ENCODE results near the gene FMNL2. TPM values are rescaled to one million over a fixed set of nuclear protein-coding genes. Genes with fewer than 3 reads are reported as not detected.
A peak's percentile ranks its signal among the peaks of the same experiment; 100 is the strongest.

The FMNL2 gene
- total RNA-seq, 2 experiments from 2014 or later: 0.46 to 0.64 TPM

- peaks cover 2% of the 10 kb centered on the region for H3K4me1 Mint-ChIP-seq
- no peak for DNase-seq
- no peak overlapping the region for H3K27ac Mint-ChIP-seq
- ChIA-PET POLR2A (no interaction called here), CTCF (interaction anchor here (1.0 to 1.4 kb wide), 2 partner anchors 18 to 45 kb away, joined by 3 to 4 read pairs; no protein-coding TSS in a partner anchor)
- no peaks in the 10 kb centered on the region for H3K36me3 Mint-ChIP-seq (ENCODE audit: low read depth)
- no peaks in the 10 kb centered on the region for H3K9me3 Mint-ChIP-seq
- H3K4me3 Mint-ChIP-seq: no peak overlapping the region
- H3K27me3 Mint-ChIP-seq: no peaks in the 10 kb centered on the region
Observed at GRCh38 chr2:152618193-152618564, 283.2 kb downstream of the FMNL2 start.

GRCh38 chr2:152620208-152620607 lies 285.2 kb downstream of the FMNL2 start:
- H3K27ac Mint-ChIP-seq: no peak overlapping the region
- no peak overlapping the region for H3K4me3 Mint-ChIP-seq
- CTCF ChIA-PET: no interaction called here

GRCh38 chr2:152620985-152621384 lies 286.0 kb downstream of the FMNL2 start:
- ChIA-PET POLR2A (no interaction called here), CTCF (interaction anchor here (0.5 kb wide), 1 partner anchor 439 kb away, joined by 5 read pairs; no protein-coding TSS in a partner anchor)
- no peaks in the 10 kb centered on the region for H3K9me3 Mint-ChIP-seq
- H3K4me1 Mint-ChIP-seq: no peaks in the 10 kb centered on the region
- no peaks in the 10 kb centered on the region for H3K36me3 Mint-ChIP-seq (ENCODE audit: low read depth)
- no peaks in the 10 kb centered on the region for H3K27me3 Mint-ChIP-seq
- no peak for DNase-seq
- no peak overlapping the region for H3K4me3 Mint-ChIP-seq
- H3K27ac Mint-ChIP-seq: no peak overlapping the region

More at GRCh38 chr2:152620208-152620607, 285.2 kb downstream of the FMNL2 start:
- no peaks in the 10 kb centered on the region for H3K9me3 Mint-ChIP-seq
- H3K36me3 Mint-ChIP-seq (ENCODE audit: low read depth): no peaks in the 10 kb centered on the region
- POLR2A ChIA-PET: no interaction called here
- no peaks in the 10 kb centered on the region for H3K27me3 Mint-ChIP-seq
- no peak for DNase-seq
- no peaks in the 10 kb centered on the region for H3K4me1 Mint-ChIP-seq

GRCh38 chr2:152622219-152622618 lies 287.2 kb downstream of the FMNL2 start:
- Mint-ChIP-seq H3K4me3 (no peak overlapping the region), H3K4me1 (no peaks in the 10 kb centered on the region), H3K36me3 (ENCODE audit: low read depth) (no peaks in the 10 kb centered on the region), H3K9me3 (no peaks in the 10 kb centered on the region), H3K27me3 (no peaks in the 10 kb centered on the region), H3K27ac (no peak overlapping the region)
- CTCF ChIA-PET: interaction anchor here (1.0 kb wide), 1 partner anchor 13 kb away, joined by 3 read pairs; no protein-coding TSS in a partner anchor
- DNase-seq: no peak
- POLR2A ChIA-PET: no interaction called here

- DNase-seq: no peak
Observed at GRCh38 chr2:152623076-152623740, 288.2 kb downstream of the FMNL2 start.

GRCh38 chr2:152623775-152624174 lies 288.8 kb downstream of the FMNL2 start:
- Mint-ChIP-seq H3K27ac (no peak overlapping the region), H3K4me1 (peaks cover 3% of the 10 kb centered on the region), H3K27me3 (peaks cover 3% of the 10 kb centered on the region), H3K36me3 (ENCODE audit: low read depth) (no peaks in the 10 kb centered on the region), H3K9me3 (no peaks in the 10 kb centered on the region), H3K4me3 (no peak overlapping the region)
- POLR2A ChIA-PET: no interaction called here
- CTCF ChIA-PET: no interaction called here
- no peak for DNase-seq

More at GRCh38 chr2:152623076-152623740, 288.2 kb downstream of the FMNL2 start:
- H3K36me3 Mint-ChIP-seq (ENCODE audit: low read depth): no peaks in the 10 kb centered on the region
- POLR2A ChIA-PET: no interaction called here
- CTCF ChIA-PET: interaction anchor here (0.6 kb wide), 1 partner anchor 23 kb away, joined by 4 read pairs; no protein-coding TSS in a partner anchor
- no peak overlapping the region for H3K4me3 Mint-ChIP-seq
- peaks cover 3% of the 10 kb centered on the region for H3K27me3 Mint-ChIP-seq
- peaks cover 2% of the 10 kb centered on the region for H3K4me1 Mint-ChIP-seq
- H3K27ac Mint-ChIP-seq: no peak overlapping the region
- no peaks in the 10 kb centered on the region for H3K9me3 Mint-ChIP-seq

GRCh38 chr2:152624805-152625204 lies 289.8 kb downstream of the FMNL2 start:
- Mint-ChIP-seq H3K4me1 (peaks cover 13% of the 10 kb centered on the region), H3K36me3 (ENCODE audit: low read depth) (no peaks in the 10 kb centered on the region), H3K27ac (no peak overlapping the region), H3K27me3 (peaks cover 3% of the 10 kb centered on the region), H3K4me3 (no peak overlapping the region), H3K9me3 (no peaks in the 10 kb centered on the region)
- ChIA-PET CTCF (interaction anchor here (0.6 to 1.3 kb wide), 2 partner anchors 11 to 1225 kb away, joined by 3 read pairs; no protein-coding TSS in a partner anchor), POLR2A (no interaction called here)
- DNase-seq: no peak

GRCh38 chr2:152626911-152627339 lies 292.0 kb downstream of the FMNL2 start:
- H3K27me3 Mint-ChIP-seq: peaks cover 3% of the 10 kb centered on the region
- DNase-seq: no peak
- POLR2A ChIA-PET: no interaction called here
- no peaks in the 10 kb centered on the region for H3K36me3 Mint-ChIP-seq (ENCODE audit: low read depth)
- no peak overlapping the region for H3K27ac Mint-ChIP-seq
- CTCF ChIA-PET: interaction anchor here (1.5 kb wide), 1 partner anchor 581 kb away, joined by 3 read pairs; no protein-coding TSS in a partner anchor
- no peaks in the 10 kb centered on the region for H3K9me3 Mint-ChIP-seq
- peaks cover 14% of the 10 kb centered on the region for H3K4me1 Mint-ChIP-seq
- no peak overlapping the region for H3K4me3 Mint-ChIP-seq

GRCh38 chr2:152627351-152627957 lies 292.5 kb downstream of the FMNL2 start:
- POLR2A ChIA-PET: no interaction called here
- DNase-seq: no peak
- H3K4me3 Mint-ChIP-seq: no peak overlapping the region
- H3K4me1 Mint-ChIP-seq: peaks cover 14% of the 10 kb centered on the region
- H3K27ac Mint-ChIP-seq: no peak overlapping the region
- peaks cover 3% of the 10 kb centered on the region for H3K27me3 Mint-ChIP-seq
- CTCF ChIA-PET: interaction anchor here (0.6 to 1.5 kb wide), 2 partner anchors 26 to 581 kb away, joined by 3 read pairs; no protein-coding TSS in a partner anchor
- no peaks in the 10 kb centered on the region for H3K36me3 Mint-ChIP-seq (ENCODE audit: low read depth)
- H3K9me3 Mint-ChIP-seq: no peaks in the 10 kb centered on the region

- H3K4me1 Mint-ChIP-seq: peaks cover 14% of the 10 kb centered on the region
- no peak overlapping the region for H3K27ac Mint-ChIP-seq
- H3K9me3 Mint-ChIP-seq: no peaks in the 10 kb centered on the region
- peaks cover 3% of the 10 kb centered on the region for H3K27me3 Mint-ChIP-seq
- H3K36me3 Mint-ChIP-seq (ENCODE audit: low read depth): no peaks in the 10 kb centered on the region
- DNase-seq: no peak
- POLR2A ChIA-PET: no interaction called here
- H3K4me3 Mint-ChIP-seq: no peak overlapping the region
- CTCF ChIA-PET: interaction anchor here (0.6 to 0.9 kb wide), 2 partner anchors 8 to 18 kb away, joined by 3 read pairs; no protein-coding TSS in a partner anchor
Observed at GRCh38 chr2:152629202-152629601, 294.2 kb downstream of the FMNL2 start.

- CTCF ChIA-PET: interaction anchor here (1.1 kb wide), 1 partner anchor 142 kb away, joined by 3 read pairs; no protein-coding TSS in a partner anchor
- Mint-ChIP-seq H3K27ac (no peak overlapping the region), H3K36me3 (ENCODE audit: low read depth) (no peaks in the 10 kb centered on the region), H3K4me1 (peaks cover 14% of the 10 kb centered on the region), H3K9me3 (no peaks in the 10 kb centered on the region), H3K27me3 (peaks cover 3% of the 10 kb centered on the region), H3K4me3 (no peak overlapping the region)
- POLR2A ChIA-PET: no interaction called here
- no peak for DNase-seq
Observed at GRCh38 chr2:152630466-152630865, 295.5 kb downstream of the FMNL2 start.

- ChIA-PET POLR2A (no interaction called here), CTCF (no interaction called here)
- H3K36me3 Mint-ChIP-seq (ENCODE audit: low read depth): no peaks in the 10 kb centered on the region
- no peak for DNase-seq
- H3K4me1 Mint-ChIP-seq: peaks cover 14% of the 10 kb centered on the region
- no peak overlapping the region for H3K4me3 Mint-ChIP-seq
- H3K9me3 Mint-ChIP-seq: no peaks in the 10 kb centered on the region
- H3K27ac Mint-ChIP-seq: no peak overlapping the region
- H3K27me3 Mint-ChIP-seq: peaks cover 6% of the 10 kb centered on the region
Observed at GRCh38 chr2:152632736-152633135, 297.8 kb downstream of the FMNL2 start.

- Mint-ChIP-seq H3K27ac (no peak overlapping the region), H3K9me3 (no peaks in the 10 kb centered on the region), H3K36me3 (ENCODE audit: low read depth) (no peaks in the 10 kb centered on the region), H3K27me3 (peaks cover 3% of the 10 kb centered on the region), H3K4me1 (no peaks in the 10 kb centered on the region), H3K4me3 (no peak overlapping the region)
- ChIA-PET CTCF (interaction anchor here (0.9 to 3.5 kb wide), 15 partner anchors 9 to 611 kb away, joined by 3 to 18 read pairs (median 4); partner anchors contain the start of gene STAM2), POLR2A (no interaction called here)
- DNase-seq: peak; percentile 75
Observed at GRCh38 chr2:152635635-152636298, 300.8 kb downstream of the FMNL2 start.

Data from activated CD4-positive, alpha-beta T cell treated with anti-CD3 and anti-CD28 coated beads, Interleukin-2, amount 10 ng/mL, durations not matched to agents 7 days and 5 days (primary cell).